BJ (cell line): Measurements from ENCODE around the gene ODF2. TPM values are rescaled to one million over a fixed set of nuclear protein-coding genes. Genes with fewer than 3 reads are reported as not detected.
A peak's percentile ranks its signal among the peaks of the same experiment; 100 is the strongest.
"Not testable (repeated sequence)": the region's sequence is repeated elsewhere in the genome, so short reads cannot be mapped to it uniquely, and the experiment has no call there.

Source experiments
- CTCF ChIA-PET: fragments of 350-600 bp; formaldehyde crosslinking; extraction: SDS; loops from one replicate; lab custom pipeline; 2021; ENCODE audit warnings: antibody characterized with exemption, inconsistent platforms; lab: Yijun Ruan, JAX
- POLR2A ChIA-PET: fragments of 300-600 bp; sonication (Branson Sonifier 250); formaldehyde crosslinking; extraction: SDS; loops from one replicate; lab custom pipeline; 2021; ENCODE audit warnings: antibody characterized with exemption; lab: Charles Lee
- DNase-seq: peaks from one replicate; pipeline ENCODE4 v3.0.0-alpha.2; 2011; ENCODE audit warnings: low read depth
- H3K27me3 ChIP-seq: 2 replicates; pipeline ENCODE4 v1.6.0; 2011; ENCODE audit warnings: low read length; ENCODE audit not compliant: control insufficient read depth, insufficient read depth
- H3K36me3 ChIP-seq: 2 replicates; pipeline ENCODE4 v1.5.1; 2011; ENCODE audit warnings: low read length; ENCODE audit not compliant: control insufficient read depth, insufficient read depth
- H3K4me3 ChIP-seq: 2 replicates; pipeline ENCODE4 v1.5.1; 2011; ENCODE audit warnings: low read depth, mild to moderate bottlenecking, control low read depth, low read length
- CTCF ChIP-seq: IDR thresholded peaks from 2 replicates; pipeline ENCODE4 v1.5.1; 2011; ENCODE audit warnings: low read depth, mild to moderate bottlenecking, control low read depth, inconsistent platforms, low read length, moderate library complexity; ENCODE audit not compliant: insufficient read depth
- polyA plus RNA-seq: library from polyadenylated mRNA; depleted of rRNA; stranded (reverse); fragments of >200 nt; gene quantifications from 2 replicates; pipeline ENCODE4 v1.2.3, GENCODE V29; 2011

The ODF2 gene
- polyA plus RNA-seq, 1 experiment: 21.5 TPM

GRCh38 chr9:128435611-128436010 lies 20.2 kb upstream of the ODF2 start:
- no peak for TF ChIP-seq CTCF
- Histone ChIP-seq H3K27me3 (no peaks in the 10 kb centered on the region), H3K36me3 (peaks cover 11% of the 10 kb centered on the region), H3K4me3 (no peak overlapping the region)
- DNase-seq: no peak
- ChIA-PET CTCF (interaction anchor here (0.7 to 1.7 kb wide), 2 partner anchors 15 to 26 kb away, joined by 3 to 6 read pairs; partner anchors contain the start of gene CERCAM), POLR2A (no interaction called here)

DNA sequence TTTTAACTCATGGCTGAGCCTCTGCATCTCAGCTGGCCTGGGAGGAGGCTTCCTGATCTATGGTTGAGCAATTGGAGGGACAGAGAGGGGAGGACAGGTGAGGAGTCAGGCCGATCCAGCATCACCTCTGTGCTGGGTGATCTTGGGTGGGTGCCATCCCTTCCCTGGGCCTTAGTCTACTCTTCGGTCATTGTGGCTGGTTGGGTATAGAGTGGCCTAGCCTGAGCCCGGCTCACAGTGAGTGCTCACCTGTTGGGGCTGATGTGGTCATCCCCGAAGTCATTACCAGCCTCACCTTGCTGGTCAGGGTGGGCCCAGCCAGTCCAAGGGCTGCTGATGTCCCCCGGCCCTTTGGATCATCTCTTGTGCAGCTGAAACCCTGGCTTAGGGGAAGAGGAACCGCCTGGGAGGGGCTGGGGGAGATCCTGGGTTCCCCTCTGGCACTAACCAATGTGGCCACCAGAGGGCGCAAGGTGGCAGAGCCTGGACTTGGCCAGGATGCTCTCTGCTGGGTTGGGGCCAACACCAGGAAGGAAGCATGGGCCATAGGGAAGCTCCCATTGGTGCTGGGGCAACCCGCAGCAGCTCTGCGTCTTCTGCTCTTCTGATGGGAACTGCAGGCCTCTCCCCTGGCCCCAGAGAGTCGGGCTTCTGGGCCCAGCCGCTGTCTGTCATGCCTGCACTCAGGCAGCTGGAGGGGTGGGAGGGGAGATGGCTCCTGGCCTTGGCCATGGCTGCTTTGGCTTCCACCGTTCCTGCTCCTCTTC lies 17.3 kb upstream of the ODF2 start:
- Histone ChIP-seq H3K36me3 (peaks cover 5% of the 10 kb centered on the region), H3K4me3 (no peak overlapping the region), H3K27me3 (no peaks in the 10 kb centered on the region)
- no peak for DNase-seq
- TF ChIP-seq CTCF: peak; percentile 97
- ChIA-PET CTCF (interaction anchor here (0.6 to 3.0 kb wide), 29 partner anchors 9 to 248 kb away, joined by 3 to 25 read pairs (median 4); partner anchors contain the start of genes CERCAM and ODF2), POLR2A (no interaction called here)

DNA sequence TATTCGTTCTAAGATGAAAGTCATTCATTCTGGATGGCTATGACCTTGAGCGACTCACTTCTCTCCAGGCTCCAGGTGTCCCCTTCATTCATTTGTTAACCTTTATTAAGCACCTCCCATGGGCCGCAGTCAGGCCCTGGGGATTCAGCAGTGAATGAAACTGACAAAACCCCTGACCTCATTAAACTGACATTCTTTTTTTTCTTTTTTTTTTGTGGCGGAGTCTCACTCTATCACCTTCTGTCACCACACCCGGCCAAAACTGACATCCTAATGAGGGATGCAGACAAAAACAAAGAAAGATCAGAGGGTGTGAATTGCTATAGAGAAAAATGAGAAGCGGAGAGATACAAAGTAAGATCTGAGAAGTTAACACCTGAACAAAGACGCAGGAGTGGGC lies 16.5 kb upstream of the ODF2 start:
- Histone ChIP-seq H3K36me3 (peaks cover 5% of the 10 kb centered on the region), H3K4me3 (no peak overlapping the region), H3K27me3 (no peaks in the 10 kb centered on the region)
- POLR2A ChIA-PET: no interaction called here
- CTCF ChIA-PET: interaction anchor here (0.6 to 3.0 kb wide), 23 partner anchors 8 to 249 kb away, joined by 3 to 25 read pairs (median 5); partner anchors contain the start of genes CERCAM and ODF2
- no peak for TF ChIP-seq CTCF
- no peak for DNase-seq

DNA sequence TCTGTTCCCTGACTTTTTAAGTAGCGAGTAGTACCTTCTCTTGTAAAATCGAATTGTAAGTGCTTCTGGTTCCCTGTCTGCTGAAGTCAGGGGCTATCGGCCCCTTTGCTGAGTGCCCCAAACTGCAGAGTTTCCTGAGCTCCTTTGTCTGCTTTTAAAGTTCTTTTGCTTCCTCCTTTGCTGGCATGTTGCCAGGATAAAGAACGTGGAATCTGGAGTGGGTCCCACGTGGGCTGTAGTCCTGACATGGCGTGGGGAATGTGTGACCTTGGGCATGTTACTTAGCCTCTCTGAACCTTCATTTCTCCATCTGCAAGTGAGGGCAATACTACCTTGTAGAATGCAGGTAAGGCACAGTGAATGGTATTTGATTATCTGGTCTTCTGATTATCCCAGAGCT lies 13.7 kb upstream of the ODF2 start:
- Histone ChIP-seq H3K36me3 (0 out of 2 replicates have a peak, but pooled peaks cover 2% of the 10 kb centered on the region), H3K27me3 (no peaks in the 10 kb centered on the region), H3K4me3 (no peak overlapping the region)
- CTCF ChIA-PET: interaction anchor here (1.3 kb wide), 1 partner anchor 375 kb away, joined by 3 read pairs; no protein-coding TSS in a partner anchor
- POLR2A ChIA-PET: no interaction called here
- no peak for TF ChIP-seq CTCF
- no peak for DNase-seq

DNA sequence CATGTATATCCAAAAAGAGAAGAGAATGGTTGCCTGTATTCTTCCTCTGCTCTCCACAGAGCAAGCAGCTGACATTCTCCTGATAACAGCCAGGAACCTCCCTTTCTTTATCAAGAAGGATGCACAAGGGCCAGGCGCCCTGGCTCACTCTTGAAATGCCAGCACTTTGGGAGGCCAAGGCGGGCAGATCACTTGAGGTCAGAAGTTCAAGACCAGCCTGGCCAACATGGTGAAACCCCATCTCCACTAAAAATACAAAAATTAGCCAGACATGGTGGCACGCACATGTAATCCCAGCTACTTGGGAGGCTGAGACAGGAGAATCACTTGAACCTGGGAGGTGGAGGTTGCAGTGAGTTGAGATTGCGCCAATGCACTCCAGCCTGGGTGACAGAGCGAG lies 9.3 kb upstream of the ODF2 start:
- H3K27me3 ChIP-seq, H3K36me3 ChIP-seq, H3K4me3 ChIP-seq, POLR2A ChIA-PET, DNase-seq: not testable (repeated sequence)
- CTCF ChIA-PET: interaction anchor here (0.8 to 3.8 kb wide), 5 partner anchors 8 to 189 kb away, joined by 3 to 25 read pairs (median 3); partner anchors contain the start of gene CERCAM
